IMR-90 (cell line): ENCODE data around the gene ZFP57. TPM values are rescaled to one million over a fixed set of nuclear protein-coding genes. Genes with fewer than 3 reads are reported as not detected.

Experiments used
- ATAC-seq: fragments of 200-7000 bp; cut with Tn5 transposase; 2 replicates; pipeline ENCODE4 v1.9.1; 2020; ENCODE audit warnings: low read depth, mild to moderate bottlenecking, moderate library complexity
- BruUV-seq: library from RNA; stranded (reverse); fragments of 400-500 nt; replicated peaks from 2 replicates; lab custom pipeline; 2021; lab: Mats Ljungman, UMichigan
- CTCF ChIA-PET: fragments of 300-600 bp; formaldehyde crosslinking; extraction: SDS; loops from one replicate; lab custom pipeline; 2021; ENCODE audit warnings: antibody characterized with exemption; lab: Yijun Ruan, JAX
- POLR2A ChIA-PET: fragments of 300-600 bp; sonication (Branson Sonifier 250); formaldehyde crosslinking; loops from one replicate; lab custom pipeline; 2022; ENCODE audit warnings: antibody characterized with exemption; ENCODE audit not compliant: unreplicated experiment; lab: Charles Lee
- DNase-seq: peaks from one replicate; pipeline ENCODE4 v3.0.0; 2013
- H2AFZ ChIP-seq: replicated peaks from 2 replicates; pipeline ENCODE3; 2013; ENCODE audit warnings: low read length, mild to moderate bottlenecking; ENCODE audit not compliant: poor library complexity
- H2AK5ac ChIP-seq: 2 replicates; pipeline ENCODE4 v1.6.1; 2013; ENCODE audit warnings: low read depth, low read length, inconsistent platforms
- H2AK9ac ChIP-seq: replicated peaks from 2 replicates; pipeline ENCODE3; 2013; ENCODE audit warnings: mild to moderate bottlenecking, low read depth, low read length, moderate library complexity; ENCODE audit not compliant: poor library complexity
- H2BK120ac ChIP-seq: 2 replicates; pipeline ENCODE4 v1.6.1; 2013; ENCODE audit warnings: low read depth, low read length, inconsistent platforms
- H2BK15ac ChIP-seq: 3 replicates; pipeline ENCODE4 v1.6.1; 2013; ENCODE audit warnings: low read depth, low read length, inconsistent platforms
- H2BK20ac ChIP-seq: 2 replicates; pipeline ENCODE4 v1.6.1; 2013; ENCODE audit warnings: low read depth, mild to moderate bottlenecking, inconsistent platforms, low read length, moderate library complexity
- H2BK5ac ChIP-seq: 2 replicates; pipeline ENCODE4 v1.6.1; 2013; ENCODE audit warnings: mild to moderate bottlenecking, low read depth, low read length, inconsistent platforms; ENCODE audit not compliant: poor library complexity, severe bottlenecking
- H3K14ac ChIP-seq: replicated peaks from 2 replicates; pipeline ENCODE4 v1.6.1; 2013; ENCODE audit warnings: low read depth, low read length, inconsistent platforms
- H3K18ac ChIP-seq: 2 replicates; pipeline ENCODE4 v1.6.1; 2013; ENCODE audit warnings: low read depth, low read length, control low read depth
- H3K23ac ChIP-seq: 2 replicates; pipeline ENCODE4 v1.6.1; 2013; ENCODE audit warnings: low read depth, low read length, inconsistent platforms
- H3K27ac ChIP-seq: 2 replicates; pipeline ENCODE4 v1.5.1; 2013; ENCODE audit warnings: mild to moderate bottlenecking, control low read depth, low read length; ENCODE audit not compliant: insufficient read depth
- H3K27me3 ChIP-seq: 2 replicates; pipeline ENCODE4 v1.6.1; 2013; ENCODE audit warnings: low read length; ENCODE audit not compliant: control insufficient read depth, insufficient read depth
- H3K36me3 ChIP-seq: 2 replicates; pipeline ENCODE4 v1.6.1; 2013; ENCODE audit warnings: low read length, mixed read lengths; ENCODE audit not compliant: control insufficient read depth, insufficient read depth
- H3K4ac ChIP-seq: 2 replicates; pipeline ENCODE4 v1.6.1; 2013; ENCODE audit warnings: low read depth, low read length, inconsistent platforms
- H3K4me1 ChIP-seq: 2 replicates; pipeline ENCODE4 v1.6.1; 2013; ENCODE audit warnings: low read length, mixed read lengths; ENCODE audit not compliant: control insufficient read depth, insufficient read depth
- H3K4me2 ChIP-seq: 2 replicates; pipeline ENCODE4 v1.6.1; 2013; ENCODE audit warnings: low read depth, mild to moderate bottlenecking, control low read depth, low read length, moderate library complexity
- H3K4me3 ChIP-seq: 2 replicates; pipeline ENCODE4 v1.5.1; 2013; ENCODE audit warnings: low read depth, mild to moderate bottlenecking, control low read depth, low read length, moderate library complexity; ENCODE audit not compliant: insufficient read depth
- H3K56ac ChIP-seq: 2 replicates; pipeline ENCODE4 v1.6.1; 2013; ENCODE audit warnings: low read length, inconsistent platforms; ENCODE audit not compliant: insufficient read depth; ENCODE audit errors: extremely low read depth
- H3K79me1 ChIP-seq, 2 experiments: 2 replicates each; pipeline ENCODE4 v1.6.1; 2013; ENCODE audit warnings: low read length in 2 of 2, inconsistent platforms in 1 of 2, low read depth in 1 of 2
- H3K9ac ChIP-seq: 2 replicates; pipeline ENCODE4 v1.6.1; 2013; ENCODE audit warnings: low read depth, low read length, control low read depth
- H3K9me1 ChIP-seq: 2 replicates; pipeline ENCODE4 v1.6.1; 2013; ENCODE audit warnings: low read length, inconsistent platforms; ENCODE audit not compliant: insufficient read depth
- H3K9me3 ChIP-seq: 2 replicates; pipeline ENCODE4 v1.6.1; 2013; ENCODE audit warnings: low read length; ENCODE audit not compliant: control insufficient read depth, insufficient read depth
- H4K20me1 ChIP-seq: 2 replicates; pipeline ENCODE4 v1.6.1; 2013; ENCODE audit warnings: low read length, inconsistent platforms; ENCODE audit not compliant: insufficient read depth
- H4K5ac ChIP-seq: 2 replicates; pipeline ENCODE4 v1.6.1; 2013; ENCODE audit warnings: mild to moderate bottlenecking, low read depth, low read length, control low read depth
- H4K8ac ChIP-seq, 2 experiments: 2 replicates each; pipeline ENCODE4 v1.6.1; 2013; ENCODE audit warnings: low read depth in 2 of 2, low read length in 2 of 2, control low read depth in 1 of 2, inconsistent platforms in 1 of 2
- H4K91ac ChIP-seq: 2 replicates; pipeline ENCODE4 v1.6.1; 2013; ENCODE audit warnings: low read depth, low read length, inconsistent platforms; ENCODE audit not compliant: insufficient read depth
- BHLHE40 ChIP-seq: fragments of 150-350 bp; IDR thresholded peaks from 2 replicates; pipeline ENCODE4 v1.6.1; 2016; ENCODE audit warnings: mild to moderate bottlenecking, low read depth, low read length
- CEBPB ChIP-seq: IDR thresholded peaks from 2 replicates; pipeline ENCODE4 v1.6.1; 2012; ENCODE audit warnings: low read depth, low read length, improper control_type of control experiment
- CHD1 ChIP-seq: IDR thresholded peaks from 2 replicates; pipeline ENCODE4 v1.6.1; 2012; ENCODE audit warnings: low read depth, low read length, improper control_type of control experiment
- FOS ChIP-seq: fragments of 150-350 bp; IDR thresholded peaks from 2 replicates; pipeline ENCODE4 v1.6.1; 2016; ENCODE audit warnings: low read depth, low read length
- MAFK ChIP-seq: IDR thresholded peaks from 2 replicates; pipeline ENCODE4 v1.6.1; 2012; ENCODE audit warnings: low read depth, low read length, improper control_type of control experiment
- MAZ ChIP-seq: IDR thresholded peaks from 2 replicates; pipeline ENCODE4 v1.6.1; 2012; ENCODE audit warnings: low read depth, mild to moderate bottlenecking, low read length, improper control_type of control experiment, moderate library complexity, borderline replicate concordance
- POLR2A ChIP-seq: IDR thresholded peaks from 2 replicates; pipeline ENCODE4 v1.6.1; 2012; ENCODE audit warnings: mild to moderate bottlenecking, low read depth, low read length
- RAD21 ChIP-seq: IDR thresholded peaks from 2 replicates; pipeline ENCODE4 v1.6.1; 2012; ENCODE audit warnings: low read length, improper control_type of control experiment
- RFX5 ChIP-seq: IDR thresholded peaks from 2 replicates; pipeline ENCODE4 v1.8.0; 2012; ENCODE audit warnings: low read depth, mild to moderate bottlenecking, low read length, moderate library complexity
- WGBS, 2 experiments: methylation state at CpG; one replicate each; pipeline versions ENCODE4 v1.1.5 to v1.1.7; 2013; ENCODE audit warnings: missing lambda C conversion rate in 2 of 2; ENCODE audit not compliant: insufficient read length in 1 of 2; ENCODE audit errors: extremely low coverage in 2 of 2; 5-methylcytosine and 5-hydroxymethylcytosine counted together
- dilution Hi-C: fragments of 300-500 bp; cut with HindIII; formaldehyde crosslinking; loops from one replicate; pipeline ENCODE4 v1.14.3; 2018; ENCODE audit warnings: low sequenced_read_pairs; ENCODE audit not compliant: unreplicated experiment
- in situ Hi-C: fragments of 300-500 bp; cut with MboI; formaldehyde crosslinking; loops from 3 replicates; pipeline ENCODE4 v1.14.3; 2019; ENCODE audit warnings: low sequenced_read_pairs, inconsistent platforms, mixed read lengths
- intact Hi-C: fragments of 100-400 bp; cut with micrococcal nuclease; formaldehyde crosslinking; loops from 2 replicates; pipeline ENCODE4 v1.10.0; 2022
- polyA plus RNA-seq, 3 experiments: library from polyadenylated mRNA; depleted of rRNA; stranded (reverse); fragments of >200 nt; gene quantifications; 2 replicates each; pipeline ENCODE4 v1.2.3, GENCODE V29; 2012; ENCODE audit warnings: low replicate concordance in 1 of 3
- total RNA-seq: library from RNA; depleted of rRNA; stranded (reverse); fragments of >200 nt; gene quantifications from 2 replicates; pipeline ENCODE4 v1.2.3, GENCODE V29; 2012
- TF ChIP-seq, protein P1 (sequence below): fragments of 150-350 bp; IDR thresholded peaks from 2 replicates; pipeline ENCODE4 v1.6.1; 2016; ENCODE audit warnings: low read depth, mild to moderate bottlenecking, low read length, moderate library complexity, borderline replicate concordance
- TF ChIP-seq, protein P2 (sequence below): conservative IDR thresholded peaks from 2 replicates; pipeline ENCODE4 v1.5.1; 2012; ENCODE audit warnings: mild to moderate bottlenecking, low read depth, low read length, improper control_type of control experiment
- TF ChIP-seq, protein P3 (sequence below): fragments of 150-350 bp; IDR thresholded peaks from 2 replicates; pipeline ENCODE4 v1.6.1; 2017; ENCODE audit warnings: mild to moderate bottlenecking, antibody characterized with exemption, low read length, low read depth

Gene ZFP57
- total and polyA plus RNA-seq, 2 of the 4 experiments (the other 2 are of a cell fraction): not detected

DNA sequence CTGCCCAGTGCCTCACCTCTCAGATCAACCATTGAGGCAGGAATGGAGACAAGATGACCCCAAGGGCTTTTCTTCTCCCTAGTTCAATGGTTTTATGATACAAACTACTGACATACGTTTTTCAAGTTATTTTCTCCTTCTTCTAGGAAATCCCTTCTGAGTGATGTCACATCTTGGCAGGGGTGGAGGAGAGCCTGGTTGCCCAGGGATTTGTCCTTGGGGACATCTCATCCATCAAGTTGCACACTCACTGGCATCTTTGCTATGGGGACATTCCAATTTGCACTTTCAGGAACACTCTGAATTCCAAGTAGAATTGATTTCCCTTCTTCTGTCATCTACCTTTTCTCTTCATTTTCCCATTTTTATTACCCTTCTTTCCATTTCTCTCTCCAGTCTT lies 9.9 kb downstream of the ZFP57 start:
- WGBS, 2 experiments: no CpG with 5 or more reads among the region's 1 CpG

More for the DNA sequence above, 9.9 kb downstream of the ZFP57 start:
- Histone ChIP-seq H3K4me1 (no peaks in the 10 kb centered on the region), H3K4me3 (no peak overlapping the region), H3K4ac (no peak overlapping the region), H3K27me3 (0 out of 2 replicates have a peak, but pooled peaks cover under 1% of the 10 kb centered on the region), H3K79me1 (no peaks in the 10 kb centered on the region), H2AK9ac (no peak overlapping the region), H3K14ac (no peak overlapping the region), H3K27ac (no peak overlapping the region), H3K23ac (no peak overlapping the region), H3K36me3 (no peaks in the 10 kb centered on the region), H3K9ac (no peak overlapping the region), H2AFZ (no peak overlapping the region), H2BK20ac (no peak overlapping the region), H3K18ac (no peak overlapping the region), H2BK5ac (no peak overlapping the region), H2BK15ac (no peak overlapping the region), H4K5ac (no peak overlapping the region), H4K8ac (no peak overlapping the region), H2BK120ac (no peak overlapping the region), H2AK5ac (no peak overlapping the region), H3K9me3 (no peaks in the 10 kb centered on the region), H4K20me1 (no peaks in the 10 kb centered on the region), H3K4me2 (no peak overlapping the region), H4K91ac (no peak overlapping the region), H3K9me1 (no peaks in the 10 kb centered on the region), H3K56ac (no peak overlapping the region)
- intact Hi-C loops: no loop called here
- in situ Hi-C loops: no loop called here
- TF ChIP-seq, protein P1, sequence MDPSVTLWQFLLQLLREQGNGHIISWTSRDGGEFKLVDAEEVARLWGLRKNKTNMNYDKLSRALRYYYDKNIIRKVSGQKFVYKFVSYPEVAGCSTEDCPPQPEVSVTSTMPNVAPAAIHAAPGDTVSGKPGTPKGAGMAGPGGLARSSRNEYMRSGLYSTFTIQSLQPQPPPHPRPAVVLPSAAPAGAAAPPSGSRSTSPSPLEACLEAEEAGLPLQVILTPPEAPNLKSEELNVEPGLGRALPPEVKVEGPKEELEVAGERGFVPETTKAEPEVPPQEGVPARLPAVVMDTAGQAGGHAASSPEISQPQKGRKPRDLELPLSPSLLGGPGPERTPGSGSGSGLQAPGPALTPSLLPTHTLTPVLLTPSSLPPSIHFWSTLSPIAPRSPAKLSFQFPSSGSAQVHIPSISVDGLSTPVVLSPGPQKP: no peak
- TF ChIP-seq POLR2A (no peak), MAZ (no peak), CHD1 (no peak), FOS (no peak), BHLHE40 (no peak), MAFK (no peak), RFX5 (no peak), RAD21 (no peak), CEBPB (no peak)
- TF ChIP-seq, protein P2, sequence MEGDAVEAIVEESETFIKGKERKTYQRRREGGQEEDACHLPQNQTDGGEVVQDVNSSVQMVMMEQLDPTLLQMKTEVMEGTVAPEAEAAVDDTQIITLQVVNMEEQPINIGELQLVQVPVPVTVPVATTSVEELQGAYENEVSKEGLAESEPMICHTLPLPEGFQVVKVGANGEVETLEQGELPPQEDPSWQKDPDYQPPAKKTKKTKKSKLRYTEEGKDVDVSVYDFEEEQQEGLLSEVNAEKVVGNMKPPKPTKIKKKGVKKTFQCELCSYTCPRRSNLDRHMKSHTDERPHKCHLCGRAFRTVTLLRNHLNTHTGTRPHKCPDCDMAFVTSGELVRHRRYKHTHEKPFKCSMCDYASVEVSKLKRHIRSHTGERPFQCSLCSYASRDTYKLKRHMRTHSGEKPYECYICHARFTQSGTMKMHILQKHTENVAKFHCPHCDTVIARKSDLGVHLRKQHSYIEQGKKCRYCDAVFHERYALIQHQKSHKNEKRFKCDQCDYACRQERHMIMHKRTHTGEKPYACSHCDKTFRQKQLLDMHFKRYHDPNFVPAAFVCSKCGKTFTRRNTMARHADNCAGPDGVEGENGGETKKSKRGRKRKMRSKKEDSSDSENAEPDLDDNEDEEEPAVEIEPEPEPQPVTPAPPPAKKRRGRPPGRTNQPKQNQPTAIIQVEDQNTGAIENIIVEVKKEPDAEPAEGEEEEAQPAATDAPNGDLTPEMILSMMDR: no peak
- TF ChIP-seq, protein P3, sequence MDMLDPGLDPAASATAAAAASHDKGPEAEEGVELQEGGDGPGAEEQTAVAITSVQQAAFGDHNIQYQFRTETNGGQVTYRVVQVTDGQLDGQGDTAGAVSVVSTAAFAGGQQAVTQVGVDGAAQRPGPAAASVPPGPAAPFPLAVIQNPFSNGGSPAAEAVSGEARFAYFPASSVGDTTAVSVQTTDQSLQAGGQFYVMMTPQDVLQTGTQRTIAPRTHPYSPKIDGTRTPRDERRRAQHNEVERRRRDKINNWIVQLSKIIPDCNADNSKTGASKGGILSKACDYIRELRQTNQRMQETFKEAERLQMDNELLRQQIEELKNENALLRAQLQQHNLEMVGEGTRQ: no peak
- CTCF ChIA-PET: no interaction called here
- DNase-seq (no peak), ATAC-seq (no peak)
- POLR2A ChIA-PET: no interaction called here
- dilution Hi-C loops: no loop called here
- BruUV-seq: no TSS peak
